CD4-positive, alpha-beta T cell (primary cell): ENCODE results near the gene DOCK8. TPM values are rescaled to one million over a fixed set of nuclear protein-coding genes. Genes with fewer than 3 reads are reported as not detected.

ENCODE experiments used
- ATAC-seq: fragments of 200-7000 bp; cut with Tn5 transposase; one replicate; pipeline ENCODE4 v1.10.0; 2022; ENCODE audit warnings: mild to moderate bottlenecking; ENCODE audit not compliant: poor library complexity
- CTCF ChIA-PET: fragments of 350-600 bp; sonication (Branson Sonifier 250); formaldehyde crosslinking; loops from one replicate; lab custom pipeline; 2021; ENCODE audit warnings: antibody characterized with exemption, inconsistent platforms; lab: Charles Lee
- POLR2A ChIA-PET: fragments of 350-600 bp; sonication (Branson Sonifier 250); formaldehyde crosslinking; loops from one replicate; lab custom pipeline; 2021; ENCODE audit warnings: antibody characterized with exemption, inconsistent platforms; lab: Charles Lee
- DNase-seq, 14 experiments: peaks; one replicate each; pipeline ENCODE4 v3.0.0-alpha.2; 2013 to 2020; ENCODE audit warnings: mixed read lengths in 2 of 14
- H3K27ac ChIP-seq, 2 donors: one replicate each; pipeline versions ENCODE4 v1.5.1 to v1.7.0; 2013; ENCODE audit warnings: low read length in 2 of 2, low read depth in 1 of 2, mild to moderate bottlenecking in 1 of 2
- H3K27me3 ChIP-seq, 2 experiments: 1 replicate in 1 of 2; 2 replicates in 1 of 2; pipeline versions ENCODE4 v1.6.1 to v1.7.0; 2013; ENCODE audit warnings: low read length in 2 of 2, control low read depth in 1 of 2, mild to moderate bottlenecking in 1 of 2, moderate library complexity in 1 of 2; ENCODE audit not compliant: insufficient read depth in 2 of 2, control insufficient read depth in 1 of 2
- H3K36me3 ChIP-seq: one replicate; pipeline ENCODE4 v1.6.1; 2013; ENCODE audit warnings: low read length, control low read depth; ENCODE audit not compliant: insufficient read depth
- H3K4me1 ChIP-seq: one replicate; pipeline ENCODE4 v1.6.1; 2013; ENCODE audit warnings: low read length, control low read depth; ENCODE audit not compliant: insufficient read depth
- H3K4me3 ChIP-seq: one replicate; pipeline ENCODE4 v1.5.1; 2013; ENCODE audit warnings: mild to moderate bottlenecking, low read length, moderate library complexity
- H3K9me3 ChIP-seq, 2 experiments: 1 replicate in 1 of 2; 2 replicates in 1 of 2; pipeline versions ENCODE4 v1.6.1 to v1.7.0; 2013; ENCODE audit warnings: low read length in 2 of 2, mild to moderate bottlenecking in 2 of 2, control low read depth in 1 of 2, moderate library complexity in 1 of 2; ENCODE audit not compliant: control insufficient read depth in 1 of 2, insufficient read depth in 1 of 2
- H3K27ac Mint-ChIP-seq: one replicate; pipeline ENCODE4 v1.8.0; 2020; ENCODE audit warnings: mixed read lengths
- H3K27me3 Mint-ChIP-seq: one replicate; pipeline ENCODE4 v1.8.0; 2021; ENCODE audit warnings: mixed read lengths
- H3K36me3 Mint-ChIP-seq: one replicate; pipeline ENCODE4 v1.8.0; 2021; ENCODE audit warnings: low read depth, mixed read lengths
- H3K4me1 Mint-ChIP-seq: one replicate; pipeline ENCODE4 v1.8.0; 2021; ENCODE audit warnings: low read depth, mixed read lengths
- H3K4me3 Mint-ChIP-seq: one replicate; pipeline ENCODE4 v1.8.0; 2020; ENCODE audit warnings: mild to moderate bottlenecking, mixed read lengths
- H3K9me3 Mint-ChIP-seq: one replicate; pipeline ENCODE4 v1.8.0; 2020; ENCODE audit warnings: mixed read lengths
- CTCF ChIP-seq: fragments of 200-600 bp; IDR thresholded peaks from one replicate; pipeline ENCODE4 v1.8.0; 2022; ENCODE audit warnings: antibody characterized with exemption, mild to moderate bottlenecking
- intact Hi-C, 2 experiments: fragments of 100-400 bp; cut with DNase I in 1 of 2; cut with micrococcal nuclease in 1 of 2; formaldehyde crosslinking; loops; one replicate each; pipeline versions ENCODE4 v1.15.1 to v1.9.0; 2023 to 2025; cut with DNase I, micrococcal nuclease
- total RNA-seq, 174 experiments: library from RNA in 2 of 174; stranded (reverse) in 2 of 174; gene quantifications; one replicate each; pipeline ENCODE4 v1.2.3 and lab custom pipeline; 2021 to 2026

DOCK8 gene
- total RNA-seq, 2 experiments from 2014 or later: 123 to 126 TPM

- Histone ChIP-seq H3K4me1 (peaks cover 7% of the 10 kb centered on the region), H3K36me3 (no peaks in the 10 kb centered on the region), H3K4me3 (no peak overlapping the region), H3K27ac (no peak overlapping the region), H3K9me3 (no peaks in the 10 kb centered on the region), H3K27me3 (no peaks in the 10 kb centered on the region)
- intact Hi-C loops: loop anchor here in 1 of 2 experiments (5.0 kb wide), 1 partner anchor 38 kb away; no protein-coding TSS in a partner anchor
- Mint-ChIP-seq H3K27me3 (peaks cover 6% of the 10 kb centered on the region), H3K9me3 (no peaks in the 10 kb centered on the region), H3K4me1 (peaks cover 8% of the 10 kb centered on the region), H3K36me3 (no peaks in the 10 kb centered on the region), H3K4me3 (no peak overlapping the region), H3K27ac (no peak overlapping the region)
- no peak for ATAC-seq
- CTCF ChIA-PET: interaction anchor here (0.9 kb wide), 1 partner anchor 9 kb away, joined by 3 read pairs; the partner anchor contains the start of gene DOCK8
- TF ChIP-seq CTCF: no peak
- POLR2A ChIA-PET: interaction anchor here (1.0 kb wide), 1 partner anchor 10 kb away, joined by 3 read pairs; the partner anchor contains the start of gene DOCK8
- no peak for DNase-seq
Measured at GRCh38 chr9:224026-224425, 9.4 kb downstream of the DOCK8 start.

GRCh38 chr9:224582-225520, 10.2 kb downstream of the DOCK8 start:
- TF ChIP-seq CTCF: no peak
- CTCF ChIA-PET: no interaction called here
- intact Hi-C loops: loop anchor here in 1 of 2 experiments (5.0 kb wide), 1 partner anchor 37 kb away; no protein-coding TSS in a partner anchor
- H3K4me3 ChIP-seq: no peak overlapping the region
- no peak for DNase-seq
- POLR2A ChIA-PET: interaction anchor here (1.0 kb wide), 1 partner anchor 11 kb away, joined by 3 read pairs; the partner anchor contains the start of gene DOCK8
- no peak overlapping the region for H3K4me3 Mint-ChIP-seq
- H3K9me3 ChIP-seq: no peaks in the 10 kb centered on the region
- H3K36me3 Mint-ChIP-seq: no peaks in the 10 kb centered on the region
- H3K9me3 Mint-ChIP-seq: no peaks in the 10 kb centered on the region
- H3K27me3 Mint-ChIP-seq: peaks cover 6% of the 10 kb centered on the region
- no peak for ATAC-seq
- no peak overlapping the region for H3K27ac Mint-ChIP-seq
- no peaks in the 10 kb centered on the region for H3K27me3 ChIP-seq
- no peaks in the 10 kb centered on the region for H3K36me3 ChIP-seq
- peaks cover 7% of the 10 kb centered on the region for H3K4me1 ChIP-seq
- peaks cover 8% of the 10 kb centered on the region for H3K4me1 Mint-ChIP-seq
- no peak overlapping the region for H3K27ac ChIP-seq

- no peak overlapping the region for H3K4me3 ChIP-seq
- no peaks in the 10 kb centered on the region for H3K36me3 Mint-ChIP-seq
- ATAC-seq (no peak), DNase-seq (no peak)
- no peaks in the 10 kb centered on the region for H3K4me1 ChIP-seq
- H3K27ac Mint-ChIP-seq: no peak overlapping the region
- ChIA-PET POLR2A (interaction anchor here (1.0 kb wide), 1 partner anchor 17 kb away, joined by 3 read pairs; no protein-coding TSS in a partner anchor), CTCF (no interaction called here)
- intact Hi-C loops: no loop called here
- H3K4me3 Mint-ChIP-seq: no peak overlapping the region
- no peaks in the 10 kb centered on the region for H3K4me1 Mint-ChIP-seq
- H3K9me3 Mint-ChIP-seq: no peaks in the 10 kb centered on the region
- H3K9me3 ChIP-seq: no peaks in the 10 kb centered on the region
- no peaks in the 10 kb centered on the region for H3K27me3 ChIP-seq
- TF ChIP-seq CTCF: no peak
- H3K27ac ChIP-seq: no peak overlapping the region
- no peaks in the 10 kb centered on the region for H3K36me3 ChIP-seq
- H3K27me3 Mint-ChIP-seq: no peaks in the 10 kb centered on the region
Measured at GRCh38 chr9:227860-228259, 13.2 kb downstream of the DOCK8 start.
